Neural cell (in vitro differentiated cells): ENCODE data around the gene VAMP5.

Experiments
- CTCF ChIP-seq: fragments of 450-650 bp; IDR thresholded peaks from 2 replicates; pipeline ENCODE4 v1.5.1; 2014; ENCODE audit warnings: antibody characterized with exemption, mild to moderate bottlenecking, moderate library complexity; ENCODE audit not compliant: poor library complexity, severe bottlenecking
- EP300 ChIP-seq: fragments of 450-650 bp; conservative IDR thresholded peaks from 2 replicates; pipeline ENCODE4 v1.6.1; 2014; ENCODE audit warnings: antibody characterized with exemption, mild to moderate bottlenecking, moderate library complexity; ENCODE audit not compliant: poor library complexity, severe bottlenecking
- EZH2 ChIP-seq: fragments of 200-600, 300-800 bp; shearing (Covaris generic), sonication (generic); IDR thresholded peaks from 2 replicates; pipeline ENCODE4 v1.6.1; 2014; ENCODE audit warnings: antibody characterized with exemption, low read length, borderline replicate concordance, mild to moderate bottlenecking; ENCODE audit not compliant: insufficient read depth, poor library complexity, severe bottlenecking
- MXI1 ChIP-seq: fragments of 450-650 bp; conservative IDR thresholded peaks from 2 replicates; pipeline ENCODE4 v1.6.1; 2014; ENCODE audit warnings: antibody characterized with exemption, mild to moderate bottlenecking; ENCODE audit not compliant: poor library complexity, severe bottlenecking
- POLR2AphosphoS5 ChIP-seq: IDR thresholded peaks from 2 replicates; pipeline ENCODE4 v1.6.1; 2012
- RAD21 ChIP-seq: fragments of 450-650 bp; conservative IDR thresholded peaks from 2 replicates; pipeline ENCODE4 v1.6.1; 2014; ENCODE audit warnings: antibody characterized with exemption, mild to moderate bottlenecking, moderate library complexity
- REST ChIP-seq: IDR thresholded peaks from 2 replicates; pipeline ENCODE4 v1.6.1; 2012; ENCODE audit warnings: borderline replicate concordance

GRCh38 chr2:85536479-85536878 lies 47.8 kb upstream of the VAMP5 start:
- TF ChIP-seq CTCF (no peak), MXI1 (no peak), RAD21 (no peak), REST (no peak), POLR2AphosphoS5 (no peak), EZH2 (no peak), EP300 (no peak)
